Caki2 (cell line): ENCODE results near the gene CRADD. TPM values are rescaled to one million over a fixed set of nuclear protein-coding genes. Genes with fewer than 3 reads are reported as not detected.
"Not testable (repeated sequence)": the region's sequence is repeated elsewhere in the genome, so short reads cannot be mapped to it uniquely, and the experiment has no call there.

Experiments
- DNase-seq: peaks from one replicate; pipeline ENCODE4 v3.0.0-alpha.2; 2015; ENCODE audit warnings: low read depth
- in situ Hi-C: cut with HindIII; loops from 2 replicates; pipeline ENCODE4 v1.10.0; 2016; ENCODE audit warnings: low sequenced_read_pairs, low pct_unique_long_range_greater_than_20kb, mixed read lengths
- total RNA-seq: library from RNA; depleted of rRNA; stranded (reverse); fragments of >200 nt; shearing (Covaris generic); gene quantifications from 2 replicates; pipeline ENCODE4 v1.2.3, GENCODE V29; 2014; ENCODE audit warnings: low replicate concordance

Gene CRADD
- total RNA-seq, 1 experiment from 2014 or later, result 15.4 TPM

DNA sequence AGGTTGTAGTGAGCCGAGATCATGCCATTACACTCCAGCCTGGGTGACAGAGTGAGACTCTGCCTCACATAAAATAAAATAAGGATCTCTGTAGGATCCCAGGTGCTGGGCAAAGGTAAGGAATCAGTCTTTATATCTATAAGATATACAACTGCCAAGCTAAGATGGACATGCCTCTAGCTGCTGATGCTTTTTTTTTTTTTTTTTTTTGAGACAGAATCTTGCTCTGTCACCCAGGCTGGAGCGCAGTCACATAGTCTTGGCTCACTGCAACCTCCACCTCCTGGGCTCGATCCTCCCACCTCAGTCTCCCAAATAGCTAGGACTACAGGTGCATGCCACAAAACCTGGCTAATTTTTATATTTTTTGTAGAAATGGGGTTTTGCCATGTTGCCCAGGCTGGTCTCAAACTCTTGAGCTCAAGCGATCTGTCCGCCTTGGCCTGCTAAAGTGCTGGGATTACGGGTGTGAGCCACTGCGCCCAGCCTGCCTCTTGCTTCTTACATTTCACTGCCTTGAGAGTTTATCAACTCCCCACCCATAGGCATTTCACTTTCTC, 208.9 kb downstream of the CRADD start:
- in situ Hi-C loops, DNase-seq: not testable (repeated sequence)

DNA sequence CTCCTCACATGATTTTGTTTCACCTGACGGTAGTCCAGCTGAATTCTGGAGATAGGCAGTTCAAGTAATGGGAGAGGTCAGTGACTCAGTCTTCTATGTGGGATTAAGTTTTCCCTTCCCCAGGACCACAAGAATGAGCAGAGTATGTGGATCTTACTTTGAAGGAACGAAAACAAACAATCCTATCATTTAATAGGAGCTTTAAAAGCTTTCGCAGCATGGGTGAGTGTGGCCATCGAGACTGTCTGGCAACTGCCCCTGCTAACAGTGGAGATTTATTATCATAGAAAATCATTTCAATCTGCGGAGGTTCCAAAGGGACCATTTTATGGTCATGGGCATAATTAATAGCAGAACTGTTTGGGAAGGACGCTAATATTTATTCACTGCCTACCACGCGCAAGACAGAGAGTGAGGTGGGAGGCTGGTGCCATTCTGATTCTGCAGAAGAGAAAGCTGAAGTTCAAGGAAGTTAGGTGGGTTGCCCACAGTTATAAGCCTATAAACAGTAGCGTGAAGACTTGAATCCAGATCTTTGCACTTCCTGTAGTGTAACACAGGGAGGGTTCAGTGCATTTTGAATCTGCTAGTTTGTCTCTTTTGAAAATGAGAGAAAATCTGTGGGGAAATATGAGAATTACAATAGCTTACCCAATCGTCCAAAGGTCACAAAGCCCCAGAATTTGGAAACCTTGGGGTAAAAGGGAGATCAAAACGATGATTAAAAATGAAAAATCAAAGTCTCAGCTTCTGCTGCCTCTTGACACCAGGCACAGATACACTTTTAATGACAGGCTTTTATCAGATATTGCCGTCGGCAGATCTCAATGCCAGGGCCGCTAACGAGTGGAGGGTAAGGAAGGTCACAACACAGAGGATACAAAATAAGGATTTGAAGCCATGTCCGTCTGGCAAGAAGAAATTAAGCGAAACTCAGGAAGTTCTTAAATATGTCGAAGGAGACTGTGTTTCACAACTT, 209.6 kb downstream of the CRADD start:
- in situ Hi-C loops, result no loop called here
- DNase-seq, result no peak

DNA sequence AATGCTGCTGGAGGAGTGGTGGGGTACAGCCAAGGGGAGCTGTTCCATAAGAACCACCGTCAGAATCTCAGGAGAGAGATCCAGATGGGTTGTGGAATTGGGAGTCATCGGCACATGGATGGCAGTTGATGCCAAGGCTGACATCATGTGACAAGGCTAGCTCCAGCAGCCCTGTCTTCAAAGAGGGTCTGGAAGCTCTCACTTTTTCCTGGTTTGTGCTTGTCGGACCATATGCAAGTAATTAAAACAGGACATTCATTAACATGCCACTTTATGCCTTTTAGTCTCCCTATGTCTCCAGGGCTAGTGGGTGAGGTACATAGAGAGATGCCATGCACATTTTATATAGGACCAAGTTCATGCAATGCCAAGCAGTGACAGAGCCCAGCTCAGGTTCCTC, 211.8 kb downstream of the CRADD start:
- DNase-seq, result no peak
- in situ Hi-C loops, result no loop called here

DNA sequence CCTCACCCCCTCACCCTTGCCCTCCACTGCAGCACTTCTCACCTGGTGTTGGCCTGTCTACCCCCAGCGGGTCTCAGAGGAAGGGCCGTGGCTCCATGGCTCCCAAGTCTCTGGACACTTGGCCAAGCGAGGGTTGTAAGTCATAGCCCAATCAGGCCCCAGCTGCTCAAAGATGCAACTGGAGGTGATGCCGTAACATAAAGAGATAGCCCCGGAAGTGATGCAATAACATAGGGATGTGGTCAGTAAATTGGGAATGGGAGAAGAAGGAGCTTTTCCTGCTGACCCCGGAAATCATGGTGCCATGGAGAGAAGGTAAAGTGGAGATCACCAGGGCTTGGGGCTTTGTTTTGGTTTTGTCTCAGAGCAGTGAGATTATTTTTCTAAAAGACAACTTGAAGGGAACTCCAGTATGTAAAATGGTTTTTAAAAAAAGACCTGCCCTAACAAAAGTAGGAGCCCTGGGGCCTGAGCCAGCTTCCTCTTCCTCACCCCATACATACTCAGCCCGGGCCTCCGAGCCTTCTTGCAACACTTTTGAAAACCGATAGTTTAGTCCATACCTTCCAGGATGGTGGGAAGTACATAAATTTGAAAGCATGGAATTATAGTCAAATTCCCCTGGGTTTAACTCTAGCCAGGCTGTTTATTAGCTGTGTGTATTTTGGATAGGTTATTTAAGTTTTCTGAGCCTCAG, 212.5 kb downstream of the CRADD start:
- DNase-seq, result no peak
- in situ Hi-C loops, result no loop called here

DNA sequence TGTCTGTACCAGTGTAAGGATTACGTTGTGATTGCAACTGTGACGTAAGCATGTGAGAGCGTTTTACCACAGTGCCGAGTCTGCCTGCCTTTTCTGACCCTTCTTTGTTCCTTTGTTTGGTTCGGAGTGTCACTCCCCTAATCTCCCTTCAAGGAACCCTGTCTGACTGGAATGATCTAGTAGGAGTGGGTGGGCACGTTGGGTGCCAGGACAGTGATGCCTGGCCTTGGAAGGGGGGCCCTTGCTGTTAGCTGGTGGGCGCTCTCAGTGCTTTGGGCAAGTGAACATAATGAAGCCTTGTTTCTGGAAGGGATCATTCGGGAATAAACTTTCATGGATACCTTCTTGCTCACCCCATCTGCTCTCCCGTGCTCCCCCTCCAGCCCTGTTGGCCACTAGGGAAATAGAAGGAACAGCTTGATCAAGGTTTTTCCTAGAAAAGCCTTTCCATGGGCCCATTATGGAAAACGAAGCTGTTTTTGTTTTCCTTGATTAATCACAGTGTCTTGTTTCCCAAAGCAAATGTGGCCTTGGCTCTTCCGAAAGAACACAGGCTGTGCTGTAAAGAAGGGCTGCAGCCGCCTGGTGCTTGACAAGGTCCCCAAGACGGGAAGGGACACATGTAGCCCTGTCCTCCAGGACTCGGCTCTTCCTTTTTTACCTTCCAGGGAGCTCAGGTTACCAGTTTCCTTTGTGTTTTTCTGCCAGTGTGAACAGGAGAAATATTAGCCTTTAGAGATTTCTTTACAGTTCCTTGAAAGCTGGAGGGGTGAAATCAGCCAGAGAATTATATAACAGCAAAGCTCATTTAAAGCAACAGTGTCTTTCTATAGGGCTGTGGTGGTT, 215.5 kb downstream of the CRADD start:
- DNase-seq, result no peak
- in situ Hi-C loops, result no loop called here

DNA sequence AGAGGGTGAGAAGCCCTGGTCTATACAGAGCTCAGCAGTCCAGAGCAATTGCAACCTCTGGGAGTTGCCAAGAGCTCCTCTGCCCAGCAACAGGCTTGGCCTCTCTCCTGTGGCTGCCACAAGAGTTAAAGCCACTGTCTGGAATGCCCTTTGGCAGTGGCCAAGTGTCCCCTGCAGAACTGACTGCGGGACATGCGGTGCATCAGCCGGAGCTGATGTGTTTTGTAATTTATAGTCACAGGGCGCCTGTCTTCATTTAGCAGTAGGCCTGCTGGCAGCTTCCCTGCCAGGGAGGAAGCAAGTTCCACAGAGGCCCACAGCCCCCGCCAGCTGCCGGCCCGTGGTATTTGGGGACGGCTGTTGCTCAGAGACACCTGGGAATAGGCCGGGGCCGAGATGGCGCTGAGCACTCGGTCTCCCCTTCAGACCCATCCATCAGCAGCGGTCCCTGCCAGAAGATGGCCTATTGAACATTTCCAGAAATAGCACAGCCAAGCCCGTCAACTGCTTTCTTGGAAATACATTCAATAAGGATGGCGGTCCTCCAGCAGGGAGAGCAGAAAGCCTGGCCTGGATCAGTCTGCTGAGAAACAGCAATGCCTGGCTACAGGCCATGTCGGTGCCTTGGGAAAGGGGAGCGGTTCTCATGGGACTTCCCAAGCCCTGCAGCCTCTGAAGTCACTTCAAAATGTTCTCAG, 217.4 kb downstream of the CRADD start:
- in situ Hi-C loops, result no loop called here
- DNase-seq, result no peak

DNA sequence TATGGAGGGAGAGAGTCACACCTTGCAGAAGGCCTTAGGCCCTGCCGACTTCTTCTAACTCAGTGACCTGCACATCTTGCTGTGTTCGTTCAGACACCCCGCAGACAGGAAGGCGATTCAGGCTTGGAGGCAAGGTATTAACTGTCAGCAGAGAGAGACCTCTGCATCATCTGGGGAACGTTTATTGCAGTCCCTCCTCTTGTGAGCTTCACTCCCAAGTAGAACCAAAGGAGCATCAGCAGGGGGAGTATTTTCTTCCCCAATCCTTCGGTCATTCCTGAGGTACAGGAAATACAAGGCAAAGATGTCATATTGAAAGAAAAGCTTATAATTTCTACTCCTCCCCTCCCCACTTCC, 217.9 kb downstream of the CRADD start:
- in situ Hi-C loops, result no loop called here
- DNase-seq, result no peak

DNA sequence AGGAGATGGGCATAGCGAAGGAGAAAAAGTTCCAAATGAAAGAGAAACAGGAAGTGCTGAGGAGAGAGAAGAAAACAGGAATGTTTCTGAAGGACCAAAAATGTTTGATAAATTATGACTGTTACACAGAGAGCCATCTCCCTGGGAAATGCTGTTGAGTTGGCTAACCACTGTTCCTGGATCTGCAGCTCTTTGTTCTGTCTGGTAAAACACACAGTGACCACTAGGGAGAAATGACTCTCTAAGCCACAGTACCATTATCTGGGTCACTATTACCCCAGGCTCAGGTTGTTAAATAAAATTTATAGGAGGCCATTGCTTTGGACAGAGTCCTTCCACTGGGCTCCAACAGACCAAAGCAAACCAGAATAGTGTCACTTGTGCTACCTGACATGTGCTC, 219.3 kb downstream of the CRADD start:
- in situ Hi-C loops, result no loop called here
- DNase-seq, result no peak

DNA sequence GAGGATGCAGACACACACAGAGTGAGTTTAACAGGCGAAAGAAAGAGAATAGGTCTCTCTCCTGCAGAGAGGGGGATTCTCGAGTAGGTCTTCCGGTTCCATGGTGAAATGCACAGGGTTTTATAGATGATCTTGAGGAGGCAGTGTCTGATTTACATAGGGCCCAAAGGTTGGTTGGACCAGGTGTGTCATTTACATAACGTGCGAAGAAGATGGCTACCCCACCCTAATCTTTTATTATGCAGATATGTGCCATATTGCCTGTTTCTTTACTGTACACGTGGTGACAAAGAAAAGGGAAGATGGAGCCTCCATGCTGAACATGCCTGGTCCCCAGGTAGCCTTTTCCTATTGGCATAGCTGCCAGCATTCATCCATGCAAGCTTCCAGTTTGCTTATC, 219.8 kb downstream of the CRADD start:
- in situ Hi-C loops, result no loop called here
- no peak for DNase-seq

DNA sequence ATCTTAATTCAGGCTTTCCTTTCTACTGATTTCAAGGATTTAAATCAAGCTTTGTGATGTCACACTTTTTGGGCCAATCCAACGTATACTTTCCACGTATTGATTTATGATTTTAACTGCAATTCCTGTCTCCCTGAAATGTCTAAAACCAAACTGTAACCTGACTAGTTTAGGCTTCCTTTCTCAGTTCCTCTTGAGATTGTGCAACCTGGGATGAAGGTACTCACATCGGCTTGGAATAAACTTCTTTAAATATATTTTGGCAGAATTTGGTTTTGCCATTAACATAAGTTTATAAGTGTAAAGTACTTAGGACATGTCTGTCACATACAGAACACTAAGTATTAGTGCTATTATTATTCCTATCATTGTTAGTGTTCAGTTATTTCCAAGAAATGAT, 224.6 kb downstream of the CRADD start:
- DNase-seq, result no peak
- in situ Hi-C loops, result no loop called here

DNA sequence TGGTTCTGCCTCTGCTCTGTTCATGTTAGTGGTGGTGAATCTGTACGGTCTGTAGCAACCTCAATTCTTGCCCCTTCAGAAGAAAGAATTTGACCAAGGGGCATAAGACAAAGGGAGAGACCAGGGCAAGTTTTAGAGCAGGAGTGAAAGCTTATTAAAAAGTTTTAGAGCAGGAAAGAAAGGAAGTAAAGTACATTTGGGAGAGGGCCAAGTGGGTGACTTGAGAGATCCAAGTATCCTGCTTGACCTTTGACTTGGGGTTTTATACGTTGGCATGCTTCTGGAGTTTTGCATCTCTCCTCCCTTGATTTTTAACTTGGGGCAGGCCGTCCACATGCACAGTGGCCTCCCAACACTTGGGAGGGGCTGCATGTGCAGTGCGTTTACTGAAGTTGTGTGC, 225.0 kb downstream of the CRADD start:
- in situ Hi-C loops, result no loop called here
- DNase-seq, result no peak

DNA sequence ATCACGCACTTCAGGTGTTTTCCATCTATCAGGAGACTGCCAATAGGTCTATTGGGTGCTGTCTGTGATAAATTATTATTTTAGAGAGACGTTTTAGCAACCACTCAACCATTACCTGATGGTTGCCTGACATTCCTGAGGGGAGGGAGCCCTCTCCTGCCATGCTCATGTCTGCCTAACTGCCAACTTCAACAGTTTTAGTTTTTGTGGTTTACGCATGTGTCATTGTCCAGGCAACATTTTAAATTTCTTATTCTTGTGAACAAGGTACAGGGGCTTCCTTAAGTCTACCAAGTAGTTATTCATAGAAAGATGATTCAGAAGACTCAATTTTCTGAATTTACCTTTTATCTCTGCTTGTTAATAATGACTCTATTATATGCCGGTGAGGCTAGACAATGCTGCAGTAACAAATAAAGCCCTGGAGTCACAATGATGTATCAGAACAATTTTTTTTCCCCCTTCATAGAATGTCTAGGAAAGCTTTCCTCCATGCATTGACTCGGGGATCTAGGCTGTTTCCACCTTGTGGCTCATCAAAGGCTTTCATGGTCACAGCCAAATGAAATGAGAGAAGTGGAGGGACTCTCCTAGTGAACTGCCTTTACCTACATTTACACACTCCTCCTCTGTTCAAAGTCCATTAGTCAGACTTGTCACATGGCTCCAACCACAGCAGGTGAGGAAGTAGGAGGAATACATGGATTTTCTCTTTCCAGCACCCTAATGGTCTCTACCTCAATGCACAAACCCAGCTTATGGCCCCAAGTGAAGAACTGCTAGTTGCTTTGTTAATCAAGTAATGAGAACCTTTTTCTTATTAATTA, 225.8 kb downstream of the CRADD start:
- no peak for DNase-seq
- in situ Hi-C loops, result no loop called here

DNA sequence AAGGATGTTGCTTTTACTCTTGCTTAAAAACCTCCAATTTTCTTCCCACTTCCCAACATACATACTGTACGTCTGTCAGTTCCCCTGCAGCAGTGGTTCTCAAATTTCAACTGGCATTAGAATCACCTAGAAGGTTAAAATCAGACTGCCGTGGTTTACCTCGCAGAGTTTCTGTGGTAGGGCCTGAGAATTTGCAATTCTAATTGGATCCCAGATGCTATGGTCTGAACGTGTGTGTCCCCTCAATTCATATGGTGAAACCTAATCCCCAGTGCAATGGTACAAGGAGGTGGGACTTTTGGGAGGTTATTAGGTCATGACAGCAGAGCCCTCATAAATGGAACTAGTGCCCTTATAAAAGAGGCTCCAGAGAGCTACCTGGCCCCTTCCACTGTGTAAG, 226.9 kb downstream of the CRADD start:
- in situ Hi-C loops, result no loop called here
- DNase-seq, result no peak

DNA sequence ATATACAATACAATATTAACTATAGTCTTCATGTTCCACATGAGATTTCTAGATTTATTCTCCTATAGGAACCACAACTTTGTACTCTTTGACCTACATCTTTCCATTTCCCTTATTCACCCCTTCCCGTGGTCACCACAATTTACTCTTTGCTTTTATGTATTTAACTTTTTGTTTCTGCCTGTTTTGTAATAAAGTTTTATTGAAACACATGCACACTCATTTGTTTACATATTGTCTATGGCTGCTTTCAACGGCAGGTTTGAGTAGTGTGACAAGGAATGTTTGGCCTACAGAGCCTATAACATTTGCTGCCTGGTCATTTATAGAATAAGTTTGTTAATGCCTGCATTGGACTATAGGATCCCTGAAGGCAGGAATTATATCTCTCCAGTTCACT, 231.1 kb downstream of the CRADD start:
- no peak for DNase-seq
- in situ Hi-C loops, result no loop called here

DNA sequence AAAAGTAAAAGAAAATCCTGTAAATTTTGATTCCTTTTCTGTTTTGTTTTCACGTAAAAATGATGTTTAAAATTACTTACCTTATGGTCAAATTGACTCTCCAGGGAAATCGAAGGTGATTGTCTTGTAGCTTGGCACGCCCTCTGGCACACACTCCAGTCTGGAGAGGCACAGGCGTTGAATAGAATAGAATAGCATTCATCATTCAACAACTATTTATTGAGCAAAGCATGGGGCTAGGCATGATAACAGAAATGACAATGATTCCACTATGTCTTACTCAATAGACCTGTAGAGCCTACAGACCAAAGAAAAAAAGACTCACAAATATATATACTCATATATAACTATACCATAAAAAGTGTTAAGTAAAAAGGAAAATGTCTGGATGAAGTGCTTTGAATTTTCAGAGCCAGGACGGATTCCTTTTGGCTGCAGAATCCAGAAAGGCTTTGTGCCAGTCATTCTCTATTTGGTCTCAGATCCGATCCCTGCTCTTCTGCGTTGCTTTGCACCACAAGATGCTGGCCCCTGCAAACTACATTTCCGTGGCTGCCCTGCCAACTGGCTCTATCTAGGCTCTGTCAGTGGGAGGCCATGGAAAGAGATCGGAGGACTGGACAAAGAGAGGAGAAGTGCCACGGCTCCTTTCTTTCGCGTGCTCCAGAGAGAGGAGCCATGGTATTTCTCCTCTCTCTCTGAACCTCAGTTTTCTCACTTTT, 231.8 kb downstream of the CRADD start:
- in situ Hi-C loops, result no loop called here
- DNase-seq, result no peak

DNA sequence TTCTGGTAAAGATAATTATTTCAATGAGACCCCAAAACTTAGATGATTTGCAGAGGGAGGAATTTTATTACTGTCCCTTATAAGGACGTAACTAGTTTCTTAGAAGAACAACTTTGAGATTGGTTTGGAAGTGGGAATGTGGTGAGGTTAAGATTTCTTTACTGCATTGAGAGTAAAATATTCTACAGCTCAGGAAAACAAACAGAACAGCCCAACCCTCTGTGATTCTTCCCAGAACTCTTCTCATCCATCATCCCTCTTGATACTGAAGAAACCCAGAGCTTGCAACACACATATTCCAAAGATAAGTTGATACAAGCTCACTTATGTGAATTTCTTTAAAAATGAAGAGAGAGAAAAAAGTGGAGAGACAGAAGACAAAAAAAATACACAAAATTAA, 234.2 kb downstream of the CRADD start:
- no peak for DNase-seq
- in situ Hi-C loops, result no loop called here
